Anterior cingulate cortex (tissue), 58 donors: ENCODE results near the gene JOSD2.

Source experiments
- DNase-seq, 58 donors: peaks; one replicate each; lab custom pipeline; 2025; lab: John Stamatoyannopoulos, UW

Gene JOSD2

GRCh38 chr19:50497022-50497405, 14.0 kb downstream of the JOSD2 start:
- no peak for DNase-seq

GRCh38 chr19:50496189-50497021, 14.6 kb downstream of the JOSD2 start:
- peak in 55 of 58 donors; percentile 38 to 97 (median 88) for DNase-seq

GRCh38 chr19:50495020-50495531, 15.9 kb downstream of the JOSD2 start:
- no peak for DNase-seq

GRCh38 chr19:50494186-50495019, 16.6 kb downstream of the JOSD2 start:
- no peak for DNase-seq

GRCh38 chr19:50493171-50493570, 17.8 kb downstream of the JOSD2 start:
- DNase-seq: no peak

- DNase-seq: peak in 5 of 58 donors; percentile 13 to 61 (median 28)
Measured at GRCh38 chr19:50492303-50493052, 18.5 kb downstream of the JOSD2 start.

- peak in 4 of 58 donors; percentile 21 to 42 (median 30) for DNase-seq
Measured at GRCh38 chr19:50490991-50491472, 20.0 kb downstream of the JOSD2 start.

- no peak for DNase-seq
Measured at GRCh38 chr19:50490411-50490811, 20.6 kb downstream of the JOSD2 start.

GRCh38 chr19:50489461-50490011, 21.5 kb downstream of the JOSD2 start:
- no peak for DNase-seq

GRCh38 chr19:50488389-50489194, 22.4 kb downstream of the JOSD2 start:
- DNase-seq: peak in 1 of 58 donors; percentile 35

GRCh38 chr19:50486823-50487515, 24.0 kb downstream of the JOSD2 start:
- DNase-seq: peak in 4 of 58 donors; percentile 8 to 30 (median 18)

- no peak for DNase-seq
Measured at GRCh38 chr19:50485284-50485955, 25.6 kb downstream of the JOSD2 start.

GRCh38 chr19:50482916-50483315, 28.1 kb downstream of the JOSD2 start:
- no peak for DNase-seq

- no peak for DNase-seq
Measured at GRCh38 chr19:50482271-50482855, 28.6 kb downstream of the JOSD2 start.

- DNase-seq: no peak
Measured at GRCh38 chr19:50481351-50482149, 29.4 kb downstream of the JOSD2 start.

- no peak for DNase-seq
Measured at GRCh38 chr19:50480281-50481111, 30.5 kb downstream of the JOSD2 start.
